CD8-positive, alpha-beta memory T cell (primary cell): Measurements from ENCODE around the gene ATG9A. TPM values are rescaled to one million over a fixed set of nuclear protein-coding genes. Genes with fewer than 3 reads are reported as not detected.

ENCODE experiments used
- CTCF ChIA-PET: fragments of 350-600 bp; sonication (Branson Sonifier 250); formaldehyde crosslinking; loops from one replicate; lab custom pipeline; 2021; ENCODE audit warnings: antibody characterized with exemption; lab: Charles Lee
- POLR2A ChIA-PET: fragments of 350-600 bp; sonication (Branson Sonifier 250); formaldehyde crosslinking; loops from one replicate; lab custom pipeline; 2021; ENCODE audit warnings: antibody characterized with exemption; lab: Charles Lee
- DNase-seq, 5 donors: peaks; one replicate each; pipeline versions ENCODE4 v3.0.0 to v3.0.0-alpha.2; 2020 to 2022; ENCODE audit warnings: mixed read lengths in 1 of 5
- H3K27ac ChIP-seq: one replicate; pipeline ENCODE4 v1.7.0; 2013; ENCODE audit warnings: low read depth, mild to moderate bottlenecking, low read length, moderate library complexity
- H3K27me3 ChIP-seq: 2 replicates; pipeline ENCODE4 v1.7.0; 2013; ENCODE audit warnings: low read length, mild to moderate bottlenecking; ENCODE audit not compliant: insufficient read depth, poor library complexity, severe bottlenecking
- H3K36me3 ChIP-seq: 2 replicates; pipeline ENCODE4 v1.7.0; 2013; ENCODE audit warnings: mild to moderate bottlenecking, low read length, moderate library complexity; ENCODE audit not compliant: insufficient read depth
- H3K4me1 ChIP-seq: 2 replicates; pipeline ENCODE4 v1.7.0; 2013; ENCODE audit warnings: mild to moderate bottlenecking, low read length, moderate library complexity; ENCODE audit not compliant: insufficient read depth
- H3K4me3 ChIP-seq: 2 replicates; pipeline ENCODE4 v1.7.0; 2013; ENCODE audit warnings: mild to moderate bottlenecking, low read length
- H3K9me3 ChIP-seq: 2 replicates; pipeline ENCODE4 v1.7.0; 2013; ENCODE audit warnings: mild to moderate bottlenecking, low read length
- H3K27ac Mint-ChIP-seq, 8 donors: one replicate each; pipeline ENCODE4 v1.8.0; 2020 to 2021; ENCODE audit warnings: mixed read lengths in 8 of 8, mild to moderate bottlenecking in 6 of 8, inconsistent platforms in 3 of 8, moderate library complexity in 3 of 8
- H3K27me3 Mint-ChIP-seq, 2 donors: one replicate each; pipeline ENCODE4 v1.8.0; 2020 to 2021; ENCODE audit warnings: mixed read lengths in 2 of 2, mild to moderate bottlenecking in 1 of 2, moderate library complexity in 1 of 2
- H3K36me3 Mint-ChIP-seq, 3 donors: one replicate each; pipeline ENCODE4 v1.8.0; 2020 to 2021; ENCODE audit warnings: mixed read lengths in 3 of 3, inconsistent platforms in 1 of 3, mild to moderate bottlenecking in 1 of 3
- H3K4me1 Mint-ChIP-seq, 3 donors: one replicate each; pipeline ENCODE4 v1.8.0; 2020 to 2021; ENCODE audit warnings: mixed read lengths in 3 of 3, inconsistent platforms in 1 of 3, mild to moderate bottlenecking in 1 of 3
- H3K4me3 Mint-ChIP-seq, 7 donors: one replicate each; pipeline ENCODE4 v1.8.0; 2020 to 2021; ENCODE audit warnings: mixed read lengths in 7 of 7, mild to moderate bottlenecking in 6 of 7, moderate library complexity in 4 of 7, inconsistent platforms in 2 of 7
- H3K9me3 Mint-ChIP-seq, 5 donors: one replicate each; pipeline ENCODE4 v1.8.0; 2020 to 2022; ENCODE audit warnings: mixed read lengths in 5 of 5, mild to moderate bottlenecking in 3 of 5, moderate library complexity in 2 of 5, inconsistent platforms in 1 of 5
- polyA plus RNA-seq: library from polyadenylated mRNA; unstranded; fragments of 300-500 nt; fragmentation: Illumina TruSeq; gene quantifications from one replicate; pipeline ENCODE4 v1.2.3, GENCODE V29; 2021
- total RNA-seq, 2 experiments: library from RNA; stranded (reverse); gene quantifications; one replicate each; pipeline ENCODE4 v1.2.3, GENCODE V29; 2021

The ATG9A gene
- total and polyA plus RNA-seq, 3 experiments from 2014 or later = 32.0 to 52.9 (median 46.1) TPM

DNA sequence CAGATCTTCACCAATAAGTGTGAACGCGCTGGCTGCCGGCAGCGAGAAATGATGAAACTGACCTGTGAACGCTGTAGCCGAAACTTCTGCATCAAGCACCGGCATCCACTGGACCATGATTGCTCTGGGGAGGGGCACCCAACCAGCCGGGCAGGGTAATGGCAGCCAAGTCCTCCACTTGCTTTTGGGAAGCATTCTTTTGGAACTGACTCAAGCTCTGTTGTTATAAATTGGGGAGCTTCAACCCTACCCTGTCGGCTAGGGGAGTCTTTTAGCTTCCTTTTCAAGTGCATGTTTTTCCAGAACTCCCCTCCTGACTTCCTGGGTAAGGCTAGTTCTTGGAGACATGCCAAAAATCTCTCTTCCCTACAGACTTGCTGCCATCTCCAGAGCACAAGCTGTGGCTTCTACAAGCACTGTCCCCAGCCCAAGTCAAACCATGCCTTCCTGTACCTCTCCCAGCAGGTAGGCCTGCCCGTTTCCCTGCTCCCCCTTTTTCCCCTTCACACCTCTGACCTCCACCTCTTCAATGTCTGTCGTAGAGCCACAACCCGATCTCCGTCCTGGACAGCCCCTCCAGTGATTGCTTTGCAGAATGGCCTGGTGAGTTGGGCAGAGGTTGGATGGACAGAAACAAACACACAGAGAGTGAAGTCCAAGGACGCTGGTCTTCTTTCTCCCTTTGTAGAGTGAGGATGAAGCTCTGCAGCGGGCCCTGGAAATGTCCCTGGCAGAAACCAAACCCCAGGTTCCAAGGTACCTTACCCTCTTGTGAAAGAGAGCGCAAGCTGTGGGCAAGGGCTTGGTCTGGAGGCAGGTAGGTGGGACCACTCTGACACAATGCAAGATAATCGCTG is 21.3 kb downstream of the ATG9A start:
- no peaks in the 10 kb centered on the region for H3K27me3 Mint-ChIP-seq
- Histone ChIP-seq H3K4me3 (no peak overlapping the region), H3K27ac (no peak overlapping the region)

GRCh38 chr2:219207134-219207883 is 22.1 kb downstream of the ATG9A start:
- no peaks in the 10 kb centered on the region for H3K9me3 ChIP-seq
- H3K4me1 ChIP-seq = peaks cover 29% of the 10 kb centered on the region
- DNase-seq = no peak
- peaks cover 0 to 27% (median 1%) of the 10 kb centered on the region in 3 donors for H3K36me3 Mint-ChIP-seq
- H3K4me1 Mint-ChIP-seq = peaks cover 32 to 53% (median 49%) of the 10 kb centered on the region in 3 donors
- H3K4me3 Mint-ChIP-seq = peak overlapping the region; percentile 88 to 97 (median 94)
- no peaks in the 10 kb centered on the region for H3K9me3 Mint-ChIP-seq
- no peaks in the 10 kb centered on the region for H3K27me3 ChIP-seq
- peak overlapping the region; percentile 81 for H3K4me3 ChIP-seq
- peak overlapping the region; percentile 85 for H3K27ac ChIP-seq
- H3K36me3 ChIP-seq = peaks cover 20% of the 10 kb centered on the region
- CTCF ChIA-PET = interaction anchor here (0.9 to 7.1 kb wide), 8 partner anchors 11 to 87 kb away, joined by 3 to 110 read pairs (median 9); partner anchors contain the start of genes CNPPD1, NHEJ1 and SLC23A3
- POLR2A ChIA-PET = interaction anchor here (0.8 to 3.9 kb wide), 12 partner anchors 23 to 315 kb away, joined by 3 to 88 read pairs (median 10); partner anchors contain the start of genes ANKZF1, ATG9A, CNPPD1 and DNAJB2
- peak overlapping the region; percentile 74 to 97 (median 90) for H3K27ac Mint-ChIP-seq
- H3K27me3 Mint-ChIP-seq = no peaks in the 10 kb centered on the region

More for the DNA sequence above, 21.3 kb downstream of the ATG9A start:
- Histone ChIP-seq H3K4me1 (peaks cover 29% of the 10 kb centered on the region), H3K9me3 (no peaks in the 10 kb centered on the region), H3K27me3 (no peaks in the 10 kb centered on the region), H3K36me3 (peaks cover 20% of the 10 kb centered on the region)
- H3K27ac Mint-ChIP-seq = peak overlapping the region in 7 of 8 donors; percentile 54 to 96 (median 88)
- DNase-seq = no peak
- ChIA-PET POLR2A (interaction anchor here (1.1 to 3.9 kb wide), 6 partner anchors 8 to 48 kb away, joined by 3 to 88 read pairs (median 7); partner anchors contain the start of genes CNPPD1, GLB1L, NHEJ1 and STK16), CTCF (interaction anchor here (0.7 to 7.1 kb wide), 7 partner anchors 10 to 87 kb away, joined by 3 to 110 read pairs (median 6); partner anchors contain the start of genes CNPPD1, NHEJ1 and SLC23A3)
- peaks cover 0 to 27% (median 1%) of the 10 kb centered on the region in 3 donors for H3K36me3 Mint-ChIP-seq
- H3K9me3 Mint-ChIP-seq = no peaks in the 10 kb centered on the region
- H3K4me1 Mint-ChIP-seq = peaks cover 32 to 53% (median 49%) of the 10 kb centered on the region in 3 donors
- H3K4me3 Mint-ChIP-seq = peak overlapping the region; percentile 88 to 97 (median 92)

DNA sequence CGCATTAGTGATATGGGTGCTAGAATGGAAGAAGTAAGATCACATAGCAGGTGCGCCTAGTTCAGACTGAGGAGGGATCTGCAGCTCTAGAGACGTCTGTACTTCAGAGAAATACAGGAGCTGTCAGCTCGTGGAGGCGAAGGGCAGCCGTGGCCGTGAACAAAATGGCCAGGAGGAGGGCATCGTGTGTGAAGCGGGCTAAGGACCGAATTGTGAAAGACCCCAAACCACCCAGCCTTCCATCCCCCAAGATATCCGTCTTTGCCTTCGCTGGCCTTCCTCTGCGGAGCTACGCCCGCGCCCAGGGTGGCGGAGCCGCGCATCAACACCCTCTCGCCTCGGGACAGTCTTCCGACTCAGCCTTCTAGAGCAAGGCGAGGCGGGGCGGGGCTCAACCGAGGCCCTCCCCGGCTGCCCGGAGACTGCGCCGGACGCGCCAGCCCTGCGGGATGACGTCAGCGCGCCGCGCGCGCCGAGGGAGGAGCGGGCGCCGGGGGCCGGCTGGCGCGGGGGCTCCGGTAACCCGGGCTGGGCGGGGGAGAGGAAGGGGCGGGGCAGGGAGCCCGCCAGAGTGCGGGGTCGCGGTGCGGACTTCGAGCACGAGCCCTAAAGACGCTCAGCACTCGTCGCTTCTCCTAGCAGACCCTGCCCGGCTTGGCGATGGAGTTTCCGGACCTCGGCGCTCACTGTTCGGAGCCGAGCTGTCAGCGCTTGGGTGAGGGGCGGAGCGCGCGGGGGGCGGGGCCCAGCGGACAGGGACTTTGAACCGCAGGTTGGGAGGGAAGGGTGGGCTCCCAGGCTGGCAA is 22.9 kb downstream of the ATG9A start, which contains the start of gene ZFAND2B:
Gene ZFAND2B (plus strand): TSS at position 455 of the 806 bp plus-strand sequence. CDS start 206 bp downstream, at position 661.
- peaks cover 29% of the 10 kb centered on the region for H3K4me1 ChIP-seq
- Mint-ChIP-seq H3K4me1 (peaks cover 32 to 53% (median 48%) of the 10 kb centered on the region in 3 donors), H3K27ac (peak within 1 kb of the TSS; percentile 95 to 99 (median 96)), H3K36me3 (peaks cover 0 to 27% (median 0%) of the 10 kb centered on the region in 3 donors), H3K27me3 (no peaks in the 10 kb centered on the region), H3K4me3 (peak within 1 kb of the TSS; percentile 88 to 97 (median 94)), H3K9me3 (no peaks in the 10 kb centered on the region)
- DNase-seq = peak; percentile 95 to 98 (median 96)
- no peaks in the 10 kb centered on the region for H3K9me3 ChIP-seq
- ChIA-PET POLR2A (interaction anchor here (0.6 to 3.9 kb wide), 19 partner anchors 10 to 977 kb away, joined by 3 to 88 read pairs (median 5); partner anchors contain the start of genes ANKZF1, ATG9A, BCS1L and CNPPD1), CTCF (interaction anchor here (0.7 to 7.1 kb wide), 13 partner anchors 11 to 88 kb away, joined by 3 to 70 read pairs (median 5); partner anchors contain the start of genes CNPPD1, GLB1L, NHEJ1 and SLC23A3)
- H3K4me3 ChIP-seq = peak within 1 kb of the TSS; percentile 81
- H3K27me3 ChIP-seq = no peaks in the 10 kb centered on the region
- H3K36me3 ChIP-seq = peaks cover 20% of the 10 kb centered on the region
- peak within 1 kb of the TSS; percentile 85 for H3K27ac ChIP-seq

DNA sequence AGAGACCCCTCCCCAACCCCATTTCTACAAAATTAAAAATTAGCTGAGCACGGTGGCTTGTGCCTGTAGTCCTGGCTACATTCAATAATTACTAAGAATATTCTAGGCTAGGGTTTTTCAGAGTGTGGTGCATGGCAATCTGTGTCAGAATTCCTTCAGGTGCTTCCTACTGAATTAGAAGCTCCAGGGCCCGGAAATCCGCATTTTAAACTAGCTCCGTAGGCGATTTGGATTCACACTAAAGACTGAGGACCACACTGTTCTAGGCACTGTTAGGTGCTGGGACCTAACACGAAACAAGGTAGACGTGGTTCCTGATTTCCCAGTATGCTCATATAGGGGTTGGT is 23.5 kb downstream of the ATG9A start:
- Histone ChIP-seq H3K4me3 (peak overlapping the region; percentile 81), H3K4me1 (peaks cover 24% of the 10 kb centered on the region), H3K9me3 (no peaks in the 10 kb centered on the region), H3K27ac (peak overlapping the region; percentile 85), H3K36me3 (peaks cover 20% of the 10 kb centered on the region), H3K27me3 (no peaks in the 10 kb centered on the region)
- no peaks in the 10 kb centered on the region for H3K27me3 Mint-ChIP-seq
- peak overlapping the region; percentile 88 to 97 (median 94) for H3K4me3 Mint-ChIP-seq
- H3K27ac Mint-ChIP-seq = peak overlapping the region; percentile 95 to 99 (median 96)
- peaks cover 0 to under 1% (median 0%) of the 10 kb centered on the region in 5 donors for H3K9me3 Mint-ChIP-seq
- DNase-seq = no peak
- ChIA-PET CTCF (interaction anchor here (0.7 to 7.1 kb wide), 10 partner anchors 13 to 89 kb away, joined by 3 to 70 read pairs (median 6); partner anchors contain the start of genes CNPPD1, GLB1L, NHEJ1 and SLC23A3), POLR2A (interaction anchor here (0.6 to 3.9 kb wide), 17 partner anchors 9 to 977 kb away, joined by 3 to 88 read pairs (median 5); partner anchors contain the start of genes ANKZF1, ATG9A, BCS1L and CNPPD1)
- H3K4me1 Mint-ChIP-seq = peaks cover 26 to 48% (median 44%) of the 10 kb centered on the region in 3 donors
- H3K36me3 Mint-ChIP-seq = peaks cover 0 to 27% (median 0%) of the 10 kb centered on the region in 3 donors

GRCh38 chr2:219205165-219205538 is 24.3 kb downstream of the ATG9A start:
- Mint-ChIP-seq H3K27me3 (no peaks in the 10 kb centered on the region), H3K4me1 (peaks cover 31 to 49% (median 46%) of the 10 kb centered on the region in 3 donors), H3K36me3 (peaks cover 0 to 27% (median 0%) of the 10 kb centered on the region in 3 donors), H3K9me3 (peaks cover 0 to 5% (median 0%) of the 10 kb centered on the region in 5 donors), H3K27ac (peak overlapping the region; percentile 34 to 99 (median 93)), H3K4me3 (peak overlapping the region in 4 of 7 donors; percentile 31 to 53 (median 39))
- ChIA-PET POLR2A (interaction anchor here (2.1 to 3.9 kb wide), 3 partner anchors 25 to 49 kb away, joined by 16 to 88 read pairs (median 16); partner anchors contain the start of genes CNPPD1 and TUBA4A), CTCF (interaction anchor here (0.7 to 4.0 kb wide), 6 partner anchors 9 to 90 kb away, joined by 3 to 14 read pairs (median 6); partner anchors contain the start of genes CNPPD1 and NHEJ1)
- peaks cover 20% of the 10 kb centered on the region for H3K36me3 ChIP-seq
- DNase-seq = no peak
- H3K27me3 ChIP-seq = no peaks in the 10 kb centered on the region
- peaks cover 20% of the 10 kb centered on the region for H3K4me1 ChIP-seq
- H3K9me3 ChIP-seq = no peaks in the 10 kb centered on the region
- no peak overlapping the region for H3K4me3 ChIP-seq
- H3K27ac ChIP-seq = no peak overlapping the region

- POLR2A ChIA-PET = interaction anchor here (3.9 kb wide), 1 partner anchor 29 kb away, joined by 88 read pairs; the partner anchor contains the start of gene CNPPD1
Measured at GRCh38 chr2:219204425-219205164, 24.8 kb downstream of the ATG9A start.

More at GRCh38 chr2:219204425-219205164, 24.8 kb downstream of the ATG9A start:
- Histone ChIP-seq H3K9me3 (no peaks in the 10 kb centered on the region), H3K27me3 (no peaks in the 10 kb centered on the region), H3K36me3 (peaks cover 20% of the 10 kb centered on the region), H3K4me1 (peaks cover 24% of the 10 kb centered on the region), H3K4me3 (no peak overlapping the region), H3K27ac (no peak overlapping the region)
- no peak for DNase-seq
- peaks cover 0 to 5% (median 0%) of the 10 kb centered on the region in 5 donors for H3K9me3 Mint-ChIP-seq
- peaks cover 0 to 26% (median 0%) of the 10 kb centered on the region in 3 donors for H3K36me3 Mint-ChIP-seq
- no peaks in the 10 kb centered on the region for H3K27me3 Mint-ChIP-seq
- peaks cover 30 to 46% (median 44%) of the 10 kb centered on the region in 3 donors for H3K4me1 Mint-ChIP-seq
- peak overlapping the region in 1 of 7 donors; percentile 37 for H3K4me3 Mint-ChIP-seq
- peak overlapping the region in 6 of 8 donors; percentile 11 to 96 (median 83) for H3K27ac Mint-ChIP-seq
- CTCF ChIA-PET = interaction anchor here (0.7 to 1.7 kb wide), 7 partner anchors 10 to 1016 kb away, joined by 3 to 4 read pairs (median 3); partner anchors contain the start of genes CNPPD1 and NHEJ1
